CD4-positive, alpha-beta T cell treated with Interleukin-21 for 1 hour (primary cell): Measurements from ENCODE around the gene ZDHHC19.
"Not testable (repeated sequence)": the region's sequence is repeated elsewhere in the genome, so short reads cannot be mapped to it uniquely, and the experiment has no call there.

Source experiments
- DNase-seq: peaks from one replicate; pipeline ENCODE4 v3.0.0-alpha.2; 2020

The ZDHHC19 gene

DNA sequence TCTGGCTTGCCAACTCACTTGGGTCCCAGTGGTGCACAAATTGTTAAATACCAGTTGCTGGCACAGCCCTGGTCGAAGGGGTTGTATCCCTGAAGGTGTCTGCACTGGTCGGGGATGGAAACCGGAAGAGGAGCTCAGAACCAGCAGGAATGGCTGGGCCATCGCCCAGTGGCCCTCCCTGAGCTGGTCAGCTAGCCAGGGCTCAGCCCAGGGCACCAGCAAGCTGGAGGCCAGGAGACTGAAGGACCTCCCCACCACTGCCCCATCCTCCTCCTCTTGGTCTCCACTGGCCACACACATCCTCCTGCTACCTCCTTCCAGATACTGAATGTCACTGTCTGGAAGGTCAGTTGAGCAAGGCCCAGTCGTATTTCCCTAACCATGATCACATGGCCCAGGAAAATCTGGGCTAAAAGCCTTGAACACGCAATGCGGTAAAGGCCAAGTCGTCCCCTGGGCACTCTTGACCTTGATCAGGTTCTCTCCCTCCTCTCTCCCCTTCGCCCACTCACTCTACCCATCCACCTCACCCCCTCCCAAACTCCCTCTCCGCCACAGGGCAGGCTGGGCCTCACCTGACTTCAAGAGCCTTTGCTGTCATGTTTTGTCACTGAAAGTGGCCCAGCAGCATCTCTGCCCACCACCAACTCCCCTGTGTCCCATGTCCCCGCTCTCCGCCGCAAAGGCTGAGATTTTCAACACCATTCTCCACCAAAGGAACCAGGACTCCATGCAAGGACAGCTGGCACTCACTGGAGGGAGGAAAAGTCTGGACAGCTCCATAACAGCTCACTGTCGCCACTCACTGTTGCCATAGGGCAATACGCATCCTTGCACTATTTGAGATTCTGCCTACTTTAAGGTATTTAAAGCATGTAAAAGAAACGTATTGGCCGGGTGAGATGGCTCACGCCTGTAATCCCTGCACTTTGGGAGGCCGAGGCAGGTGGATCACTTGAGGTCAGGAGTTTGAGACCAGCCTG is 12.1 kb downstream of the ZDHHC19 start:
- DNase-seq, result no peak

DNA sequence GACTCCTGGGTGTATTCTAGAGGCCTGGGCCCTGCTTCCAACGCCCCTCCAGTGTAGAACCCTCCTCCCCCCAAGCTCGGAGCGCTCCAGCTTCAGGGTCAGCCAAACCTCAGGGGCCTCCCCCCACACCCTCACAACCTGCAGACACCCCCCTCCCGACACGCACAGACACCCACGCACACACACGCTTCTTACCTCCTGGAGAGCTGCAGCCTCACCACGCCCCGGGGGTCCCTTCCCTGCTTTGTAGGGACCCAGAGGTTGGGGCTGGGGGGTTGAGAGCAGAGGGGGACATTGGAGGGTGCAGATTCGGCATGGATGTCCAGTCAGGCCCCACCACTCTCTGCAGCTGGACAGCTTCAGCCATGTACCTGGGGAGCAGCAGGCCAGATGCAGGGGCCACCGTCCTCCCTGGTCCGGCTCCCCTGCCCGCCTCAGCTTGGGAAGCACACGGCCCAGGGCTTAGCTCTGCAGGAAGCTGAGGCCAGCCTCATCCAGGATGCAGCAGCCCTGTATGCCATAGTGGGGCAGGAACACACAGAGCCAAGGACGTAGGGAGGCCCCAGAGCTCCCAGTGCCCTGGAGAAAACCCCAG is 13.0 kb downstream of the ZDHHC19 start:
- DNase-seq, result no peak

DNA sequence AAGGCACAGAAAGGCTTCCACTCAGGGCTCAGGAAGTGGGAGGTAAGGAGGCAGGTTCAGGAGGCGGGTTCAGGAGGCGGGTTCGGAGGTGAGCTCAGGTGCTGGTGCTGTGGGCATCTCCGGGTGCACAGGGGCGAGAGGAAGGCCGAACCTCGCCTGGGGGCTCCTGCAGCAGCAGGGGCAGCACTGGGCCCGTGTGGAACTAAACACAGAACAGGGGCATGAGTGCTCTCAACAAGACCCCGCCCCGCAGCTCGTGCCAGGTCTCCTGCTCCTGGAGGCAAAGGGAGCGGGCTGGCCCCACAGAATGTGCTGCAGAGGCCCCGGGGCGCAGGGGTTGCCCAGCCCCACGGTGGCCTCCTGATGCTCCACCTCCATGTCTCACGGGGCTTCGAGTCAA is 13.7 kb downstream of the ZDHHC19 start:
- no peak for DNase-seq

DNA sequence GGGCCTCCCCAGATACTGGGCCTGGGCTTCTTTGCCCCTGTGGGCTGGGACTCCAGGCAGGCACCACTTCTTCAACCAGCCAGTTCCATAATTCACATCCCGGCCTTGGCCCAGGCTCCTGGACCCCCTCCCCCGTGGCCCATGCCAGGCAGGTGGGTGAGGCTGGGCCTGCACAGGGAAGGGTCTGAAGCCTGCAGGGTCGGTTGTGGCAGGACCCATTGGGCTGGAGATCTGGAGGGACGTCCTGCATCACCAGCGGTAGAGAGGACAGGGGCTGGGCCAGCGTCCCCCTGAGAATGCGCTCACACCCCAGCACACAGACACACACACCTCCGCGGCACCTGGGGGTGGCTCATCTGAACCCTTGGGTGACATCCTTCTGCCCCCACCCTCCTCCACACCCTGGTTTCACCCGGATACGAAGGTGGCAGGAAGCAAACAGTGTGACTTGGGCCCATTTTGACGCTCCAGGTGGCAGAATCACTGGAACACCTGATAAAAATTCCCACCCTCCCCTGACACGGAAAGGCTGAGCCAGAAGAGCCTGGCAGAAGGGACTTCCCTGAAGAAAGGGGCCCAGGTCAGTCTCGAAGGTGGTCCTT is 15.4 kb downstream of the ZDHHC19 start:
- peak; percentile 40 for DNase-seq

DNA sequence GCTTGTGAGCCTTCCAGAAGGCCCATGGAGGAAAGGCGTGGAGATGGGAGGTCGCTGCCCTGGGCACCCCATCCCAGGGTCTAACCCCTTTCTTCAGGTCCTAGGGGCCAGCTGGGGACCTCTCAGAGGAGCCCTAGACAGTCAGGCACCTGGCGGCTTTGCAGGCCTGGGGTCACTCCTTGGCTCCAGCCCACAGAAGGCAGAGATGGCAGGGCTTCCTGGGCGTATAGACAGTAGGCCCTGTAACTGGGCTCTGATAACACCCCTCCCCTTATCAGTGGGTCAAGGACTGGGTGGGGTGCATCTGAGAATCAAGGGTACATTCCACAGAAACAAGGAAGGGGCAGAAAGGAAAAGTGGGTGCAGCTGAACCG is 16.7 kb downstream of the ZDHHC19 start:
- no peak for DNase-seq

DNA sequence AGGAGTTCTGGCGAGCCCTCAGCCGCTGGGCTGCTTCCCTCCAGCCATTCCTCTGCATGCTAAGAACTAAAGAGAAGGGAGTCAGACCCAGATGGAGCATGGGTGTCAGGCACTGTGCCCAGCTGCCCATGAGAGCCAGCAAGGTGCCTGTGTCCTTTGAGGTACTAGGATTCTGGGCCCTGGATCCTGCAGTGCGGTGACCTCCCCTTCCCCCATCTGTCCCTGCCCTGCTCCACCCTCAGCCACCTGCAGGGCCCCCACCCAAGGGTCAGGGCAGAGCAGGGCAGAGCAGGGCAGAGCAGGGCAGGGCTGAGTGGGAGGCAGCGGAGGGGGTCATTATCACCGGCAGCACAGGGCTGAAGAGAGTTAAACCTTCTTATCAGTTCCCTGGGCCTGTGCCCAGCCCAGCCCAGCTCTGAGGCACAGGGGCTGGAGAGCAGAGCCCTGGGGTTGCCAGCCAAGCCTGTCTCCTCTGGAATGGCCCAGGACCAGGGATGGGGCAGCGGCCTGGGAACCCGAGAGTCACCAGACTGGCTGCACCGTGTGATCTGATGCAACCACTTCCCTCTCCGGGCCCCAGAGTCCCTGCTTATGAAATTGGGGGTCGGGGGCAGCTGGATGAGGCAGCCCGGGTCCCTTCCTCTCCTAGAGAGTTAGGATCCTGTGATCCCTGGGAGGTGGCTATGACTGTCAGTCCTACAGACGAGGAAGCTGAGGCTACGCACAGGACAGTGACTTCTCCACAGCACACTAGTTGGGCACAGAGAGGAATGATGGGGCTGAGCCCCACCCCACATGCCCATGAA is 17.3 kb downstream of the ZDHHC19 start:
- DNase-seq, result no peak

DNA sequence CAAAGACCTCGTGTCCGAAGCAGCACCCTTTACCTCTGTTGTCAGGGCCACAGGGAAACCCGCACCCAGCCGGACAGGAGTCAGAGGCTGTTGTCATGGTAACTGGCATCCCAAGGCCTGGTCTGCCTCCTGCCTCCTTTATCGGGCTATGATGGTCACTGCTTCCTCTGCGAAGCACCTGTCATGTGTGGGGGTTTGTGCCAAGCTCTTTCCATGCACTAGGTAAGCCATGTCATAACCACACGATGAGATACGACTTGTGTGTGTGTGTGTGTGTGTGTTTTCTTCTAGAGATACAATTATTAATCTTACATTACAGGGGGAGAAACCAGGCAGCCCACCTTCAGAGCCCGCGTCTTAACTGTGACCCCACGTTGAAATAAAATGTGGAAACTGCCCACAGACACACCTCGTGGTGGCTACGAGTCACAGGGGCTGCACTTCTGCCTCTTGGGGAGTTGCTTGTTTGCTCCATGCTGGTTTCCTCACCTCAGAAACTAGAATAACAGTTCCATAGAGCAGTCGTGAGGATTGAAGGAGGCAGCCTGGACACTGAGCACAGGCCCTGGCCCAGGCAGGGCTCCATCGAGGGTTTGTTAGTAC is 18.0 kb downstream of the ZDHHC19 start:
- no peak for DNase-seq

DNA sequence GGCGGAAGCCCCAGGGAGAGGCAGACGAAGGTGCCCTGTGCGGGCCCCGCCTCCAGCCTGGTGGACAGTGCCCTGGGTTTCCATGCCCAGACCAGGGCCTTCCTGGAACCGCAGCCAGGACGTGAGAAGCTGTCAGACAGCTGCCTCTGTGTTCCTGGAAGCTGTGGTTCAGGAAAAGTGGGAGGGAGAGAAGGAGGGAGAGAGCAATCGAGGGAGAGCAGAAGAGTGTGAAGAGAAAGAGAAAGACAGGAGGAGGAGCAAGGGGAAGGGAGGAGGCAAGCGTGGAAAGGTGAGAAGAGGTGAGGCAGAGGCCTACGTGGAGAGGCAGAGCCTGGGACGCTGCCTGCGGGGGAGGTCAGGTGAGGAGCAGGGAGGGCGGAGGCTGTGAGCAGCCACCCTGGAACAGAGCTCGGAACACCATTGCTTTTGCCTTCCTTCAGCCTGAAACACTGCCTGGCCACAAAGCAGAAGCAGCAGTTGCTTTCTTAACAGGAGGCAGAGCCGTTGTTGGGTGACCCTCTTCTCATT is 18.6 kb downstream of the ZDHHC19 start:
- no peak for DNase-seq

DNA sequence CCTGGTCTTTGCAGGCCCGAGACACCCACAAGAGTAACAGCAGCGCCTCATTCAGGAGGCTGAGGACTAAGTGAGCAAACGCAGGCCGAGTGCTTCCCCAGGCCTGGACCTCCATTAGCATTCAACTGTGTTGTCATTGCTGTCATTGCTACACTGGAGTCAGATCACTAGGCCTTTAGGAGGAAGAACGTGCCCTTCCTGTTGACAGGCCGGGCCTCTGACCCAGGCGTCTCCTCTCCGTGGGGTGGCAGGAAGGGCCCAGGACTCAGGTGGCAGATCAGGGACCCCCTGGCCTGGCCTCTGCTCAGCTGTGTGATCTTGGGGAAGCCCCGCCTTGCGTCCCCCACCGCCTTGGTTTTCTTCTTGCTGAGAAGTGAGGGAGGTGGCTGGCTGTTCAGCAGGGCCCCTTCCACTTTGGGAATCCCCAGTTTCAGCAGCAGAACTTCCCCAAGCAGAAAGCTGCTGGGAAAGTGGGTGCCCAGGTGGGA is 19.1 kb downstream of the ZDHHC19 start:
- DNase-seq, result peak; percentile 82

DNA sequence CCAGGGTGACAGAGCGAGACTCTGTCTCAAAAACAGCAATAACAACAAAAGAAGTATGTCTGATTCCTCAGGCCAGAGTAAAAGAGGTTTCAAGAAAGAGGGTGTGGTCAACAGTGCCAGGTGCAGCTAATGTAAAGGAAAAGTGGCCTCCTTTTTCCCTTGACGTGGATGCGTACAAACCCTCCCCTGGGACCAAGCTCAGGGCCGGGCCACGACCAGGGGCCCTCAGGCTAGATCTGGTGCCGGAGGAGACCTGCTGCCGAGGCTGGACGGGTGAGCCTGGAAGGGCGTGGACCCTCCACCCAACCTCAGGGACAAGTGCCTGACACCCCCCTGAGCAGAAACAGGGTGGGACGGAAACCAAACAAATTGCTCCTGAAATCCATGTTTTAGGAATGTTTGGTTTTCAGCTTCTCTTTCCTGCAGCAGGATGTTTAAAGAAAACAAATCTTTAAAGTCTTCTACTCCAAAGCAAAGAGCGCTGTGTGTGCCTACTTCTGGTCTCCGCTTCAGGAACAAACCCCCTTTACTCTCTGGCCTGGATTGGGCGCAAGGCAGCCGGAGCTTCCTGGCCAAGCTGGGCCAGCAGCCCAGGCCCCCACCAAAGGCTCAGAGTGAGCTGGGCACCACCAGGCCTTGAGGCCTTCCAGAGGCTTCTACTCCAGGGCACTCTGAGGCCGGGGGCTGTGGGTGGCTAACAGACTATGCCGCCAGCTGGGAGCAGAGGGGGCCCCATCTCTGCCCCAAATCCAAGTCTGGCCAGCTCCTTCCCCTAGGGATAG is 21.4 kb downstream of the ZDHHC19 start:
- no peak for DNase-seq

DNA sequence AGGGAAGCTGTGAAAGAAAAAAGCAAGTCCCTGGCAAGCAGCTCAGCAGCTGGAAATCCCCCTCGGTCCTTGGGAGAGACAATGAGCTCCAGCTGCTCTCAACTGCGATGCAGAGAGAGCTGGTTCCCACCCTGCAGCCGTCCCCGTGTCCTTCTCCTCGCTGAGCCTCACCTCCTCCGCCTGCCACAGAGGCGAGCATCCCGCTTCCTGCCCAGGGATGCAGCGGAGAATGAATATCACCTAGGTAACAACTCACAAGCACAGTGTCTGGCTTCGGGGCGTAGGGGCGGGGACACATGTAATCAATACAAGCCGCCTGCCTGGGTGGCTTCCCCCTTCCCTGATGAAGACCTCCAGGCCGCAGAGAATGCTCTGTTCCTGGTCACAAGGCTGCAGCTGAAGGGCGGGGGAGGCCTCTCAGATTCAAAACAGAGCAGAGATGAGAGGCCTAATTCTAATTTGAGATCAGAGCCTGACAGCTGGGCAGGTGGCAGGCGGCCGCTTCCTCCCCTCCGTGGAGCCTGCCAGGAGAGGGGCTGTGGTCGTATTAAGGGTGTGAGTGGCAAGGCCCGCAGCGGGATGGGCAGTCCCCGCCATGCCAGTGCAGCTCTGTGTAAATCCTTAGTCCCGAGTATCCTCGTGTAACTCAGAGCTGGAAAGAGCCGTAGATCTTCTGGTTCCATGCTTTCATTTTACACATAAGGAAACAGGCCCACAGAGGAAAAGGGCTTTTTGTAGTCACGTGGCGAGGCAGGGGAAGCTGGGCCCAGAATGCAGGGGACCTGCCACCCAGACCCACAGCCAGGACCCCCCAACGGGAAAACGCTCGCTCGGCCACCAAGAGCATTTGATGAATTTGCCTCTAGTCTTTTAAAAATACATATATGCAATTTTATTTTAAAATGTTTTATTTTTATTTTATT is 24.3 kb downstream of the ZDHHC19 start:
- DNase-seq, result peak; percentile 39

DNA sequence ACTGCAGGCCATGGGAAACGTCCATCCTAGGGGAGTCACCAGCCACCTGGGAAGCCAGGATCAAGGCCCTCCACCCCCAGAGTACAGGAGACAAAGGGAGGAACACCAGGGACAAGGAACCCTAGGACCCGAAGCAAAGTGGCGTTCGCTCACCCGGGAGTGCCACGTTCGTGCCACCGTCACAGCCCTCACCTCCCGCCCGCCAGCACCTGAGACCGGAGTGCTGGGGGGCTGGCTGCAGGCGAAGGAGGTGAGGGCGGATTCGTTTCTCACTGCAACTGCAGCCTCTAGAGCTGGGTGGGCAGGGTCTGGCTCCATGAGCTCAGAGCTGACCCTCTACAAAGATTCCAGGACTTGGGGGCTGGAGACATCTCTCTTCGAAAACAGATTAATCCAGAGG is 26.3 kb downstream of the ZDHHC19 start:
- no peak for DNase-seq

DNA sequence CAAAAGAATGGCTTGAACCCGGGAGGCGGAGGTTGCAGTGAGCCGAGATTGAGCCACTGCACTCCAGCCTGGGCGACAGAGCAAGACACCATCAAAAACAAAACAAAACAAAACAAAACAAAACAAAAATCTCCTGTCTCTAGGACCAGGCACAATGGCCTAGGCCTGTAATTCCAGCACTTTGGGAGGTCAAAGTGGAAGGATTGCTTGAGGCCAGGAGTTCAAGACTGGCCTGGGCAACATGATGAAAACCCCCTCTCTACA is 27.1 kb downstream of the ZDHHC19 start:
- not testable (repeated sequence) for DNase-seq

DNA sequence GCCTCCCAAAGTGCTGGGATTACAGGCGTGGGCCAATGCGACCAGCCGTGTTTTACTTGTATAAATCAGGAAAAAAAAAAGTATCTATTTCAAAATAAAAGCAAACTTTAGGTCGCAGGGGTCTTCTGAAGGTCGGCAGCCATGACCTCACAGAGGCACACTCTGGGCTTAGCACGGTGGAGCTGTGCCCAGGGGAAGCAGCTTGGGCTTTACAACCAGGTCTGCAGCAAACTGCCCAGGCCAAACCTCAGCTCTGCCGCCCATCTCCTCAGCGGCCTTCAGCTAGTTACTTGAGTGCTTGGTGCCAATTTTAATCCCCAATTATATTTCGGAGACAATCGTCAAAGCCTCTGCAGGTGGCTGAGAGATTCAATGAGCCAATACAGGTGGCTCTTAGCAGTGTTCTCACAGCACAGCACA is 30.1 kb downstream of the ZDHHC19 start:
- no peak for DNase-seq

DNA sequence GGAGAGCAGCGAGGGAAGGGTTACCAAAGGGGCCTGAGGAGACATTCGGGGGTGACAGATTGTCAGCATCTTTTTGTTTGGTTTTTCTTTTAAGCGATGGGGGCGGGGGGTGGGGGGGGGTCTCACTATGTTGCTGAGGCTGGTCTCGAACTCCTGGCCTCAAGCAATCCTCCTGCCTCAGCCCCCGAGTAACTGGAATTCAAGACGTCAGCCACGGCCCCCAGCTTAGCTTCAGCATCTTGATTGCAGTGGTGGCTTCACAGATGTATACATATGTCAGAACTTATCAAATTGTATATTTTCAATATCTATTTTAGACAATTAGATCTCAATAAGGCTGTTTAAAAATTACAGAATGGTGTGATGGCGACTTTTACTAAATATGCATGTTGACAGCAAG is 30.9 kb downstream of the ZDHHC19 start:
- no peak for DNase-seq

DNA sequence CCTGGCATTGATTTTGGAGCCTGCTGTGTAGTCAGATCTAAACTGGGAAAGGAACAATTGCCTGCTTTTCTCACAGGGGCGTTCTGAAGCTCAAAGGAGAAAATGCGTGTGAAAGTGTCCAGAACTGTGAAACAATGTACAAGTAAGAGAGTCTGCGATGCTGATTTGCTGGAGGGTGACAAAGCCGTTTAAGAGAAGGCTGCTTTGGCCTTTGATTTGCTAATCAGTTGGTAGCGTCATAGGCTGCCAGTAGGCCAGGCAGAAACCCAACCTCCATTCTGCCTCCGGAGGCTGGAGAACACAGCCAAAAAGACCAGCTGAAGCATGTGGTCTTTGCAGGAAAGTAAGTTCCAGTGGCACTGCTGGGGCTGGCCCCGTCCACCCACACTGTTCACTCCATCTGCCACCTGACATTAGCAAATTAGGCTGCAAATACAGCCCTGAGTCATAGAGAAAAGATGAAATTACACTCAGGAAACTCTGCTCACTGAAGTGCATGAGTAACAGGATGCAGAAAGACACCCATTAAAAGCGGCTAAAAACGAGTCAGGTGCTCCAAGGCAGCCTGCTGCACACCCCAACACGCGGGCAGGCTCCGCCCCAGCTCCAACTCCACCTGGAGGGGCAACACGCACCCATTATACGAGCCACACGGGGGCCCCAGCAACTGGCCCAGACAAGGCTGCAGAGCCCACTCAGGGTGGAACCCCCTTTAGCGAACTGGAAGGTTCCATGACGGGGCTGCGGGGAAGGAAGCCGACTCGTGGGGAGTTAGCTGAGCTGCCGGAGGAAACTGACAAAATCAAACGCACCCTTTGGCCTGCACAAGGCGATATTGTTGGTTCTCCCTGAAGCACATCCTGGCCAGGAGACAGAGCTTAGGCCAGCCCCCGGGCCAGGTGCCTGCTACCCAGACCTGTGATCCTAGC is 31.6 kb downstream of the ZDHHC19 start:
- DNase-seq, result peak; percentile 89

DNA sequence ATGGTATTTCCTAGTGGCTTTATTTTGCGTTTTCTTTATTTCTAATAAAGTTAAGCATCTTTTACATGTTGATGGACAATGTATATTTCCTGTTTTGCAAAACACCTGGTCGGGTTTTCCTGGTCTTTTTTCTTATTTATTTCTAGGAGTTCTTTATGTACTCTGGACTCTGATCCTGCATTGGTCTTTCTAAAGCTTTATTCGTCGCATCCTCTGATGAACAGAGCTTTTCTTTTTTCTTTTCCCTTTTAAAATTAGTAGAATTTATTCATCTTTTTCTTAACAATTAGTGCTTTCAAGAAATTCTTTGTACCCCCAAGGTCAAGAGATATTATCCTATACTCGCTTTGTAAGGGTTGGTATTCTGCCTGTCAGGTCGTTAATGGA is 32.2 kb downstream of the ZDHHC19 start:
- DNase-seq, result no peak

DNA sequence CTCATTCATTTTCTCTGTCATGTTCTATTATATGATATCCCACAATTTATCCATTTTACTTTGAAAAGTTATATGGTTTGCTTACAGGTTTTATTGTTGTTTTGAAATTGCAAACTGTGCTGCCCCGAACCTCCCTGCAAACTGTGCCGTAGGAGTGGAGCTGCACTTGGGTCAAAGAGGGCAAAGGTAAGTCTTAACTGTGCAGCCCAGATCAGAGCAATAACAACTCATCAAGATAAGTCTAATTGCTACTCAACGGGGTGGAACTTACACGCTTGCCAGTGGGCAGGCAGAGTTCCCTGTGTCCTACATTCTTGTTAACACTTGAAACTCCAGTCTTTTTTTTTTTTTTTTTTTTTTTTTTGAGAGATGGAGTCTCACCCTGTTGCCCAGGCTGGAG is 33.2 kb downstream of the ZDHHC19 start:
- DNase-seq, result no peak

DNA sequence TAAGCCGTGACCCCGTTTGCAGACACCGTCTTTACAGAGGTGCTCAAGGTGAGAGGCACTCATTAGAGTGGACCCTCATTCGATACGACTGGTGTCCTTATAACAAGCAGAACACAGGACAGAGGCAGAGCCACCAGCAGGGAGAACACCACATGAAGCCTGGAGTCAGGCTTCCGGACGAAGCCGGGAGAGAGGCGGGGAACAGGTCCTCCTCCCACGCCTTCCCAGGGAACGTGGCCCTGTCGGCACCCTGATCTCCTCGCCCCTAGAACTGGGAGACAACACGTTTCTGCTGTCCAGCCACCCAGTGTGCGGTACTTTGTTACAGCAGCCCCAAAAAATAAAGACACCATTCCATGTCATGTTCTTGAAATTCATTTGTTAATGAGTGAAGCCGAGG is 33.6 kb downstream of the ZDHHC19 start:
- no peak for DNase-seq
